KBM-7 (cell line): ENCODE results near the gene ATOH8.

ENCODE experiments used
- DNase-seq: peaks from one replicate; pipeline ENCODE4 v3.0.0-alpha.2; 2015
- in situ Hi-C: fragments of 300-500 bp; cut with MboI; formaldehyde crosslinking; loops from 2 replicates; pipeline ENCODE4 v1.14.3; 2020; ENCODE audit warnings: low sequenced_read_pairs, low pct_unique_long_range_greater_than_20kb, mixed read lengths

The ATOH8 gene

DNA sequence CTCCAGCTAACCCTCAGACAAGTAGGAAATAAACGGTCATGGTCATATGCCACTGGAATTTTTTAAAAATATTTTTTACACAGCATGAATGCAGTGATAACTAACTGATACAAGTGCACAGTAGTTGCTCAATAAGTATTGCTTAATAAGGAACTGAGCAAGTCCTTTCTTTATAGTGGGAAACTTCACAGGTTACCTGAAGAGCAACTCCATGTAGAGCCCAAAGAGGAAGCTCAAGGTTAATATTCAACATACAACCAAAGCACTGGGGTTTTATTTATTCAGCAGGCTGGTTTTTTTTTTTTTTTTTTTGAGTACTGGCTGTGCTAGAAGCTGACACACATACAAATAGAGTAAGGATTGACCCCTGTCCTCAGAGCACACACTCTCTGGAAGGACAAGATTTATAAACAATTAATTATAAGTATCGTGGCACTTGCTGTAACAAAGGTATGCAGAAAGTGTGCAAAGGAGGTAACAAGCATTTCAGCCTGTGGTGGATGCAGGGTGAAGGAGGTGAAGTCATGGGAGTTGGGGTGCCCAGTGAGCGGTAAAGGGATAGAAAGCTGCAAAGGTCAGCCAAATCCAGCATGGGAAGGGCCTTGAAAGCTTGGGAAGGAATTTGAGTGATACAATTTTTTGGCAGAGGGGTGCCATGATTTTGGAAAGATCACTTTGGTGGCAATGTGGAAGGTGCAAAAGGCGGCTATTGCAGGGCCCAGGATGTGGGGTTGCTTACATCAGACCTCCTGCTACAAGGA lies 52.7 kb downstream of the ATOH8 start:
- no peak for DNase-seq
- in situ Hi-C loops, result no loop called here

DNA sequence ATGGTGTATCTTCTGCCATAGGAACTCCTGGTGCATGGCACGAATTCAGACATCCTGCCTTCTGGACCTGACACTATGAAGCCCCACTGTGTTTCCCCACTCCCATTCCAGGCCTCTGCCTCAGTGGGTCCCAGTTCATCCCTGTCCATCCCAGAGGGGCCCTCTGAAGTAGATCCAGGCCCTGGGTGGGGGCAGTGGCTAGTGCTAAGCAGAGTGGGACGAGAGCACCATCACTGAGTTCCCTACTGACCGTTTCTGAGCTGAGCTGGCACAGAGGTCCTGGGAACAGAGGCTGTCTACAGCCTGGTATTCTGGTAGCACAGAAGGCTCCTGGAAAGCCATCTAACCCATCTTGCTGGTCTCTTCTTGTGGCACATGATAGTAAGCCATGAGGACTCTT lies 54.0 kb downstream of the ATOH8 start:
- DNase-seq, result no peak
- in situ Hi-C loops, result no loop called here

DNA sequence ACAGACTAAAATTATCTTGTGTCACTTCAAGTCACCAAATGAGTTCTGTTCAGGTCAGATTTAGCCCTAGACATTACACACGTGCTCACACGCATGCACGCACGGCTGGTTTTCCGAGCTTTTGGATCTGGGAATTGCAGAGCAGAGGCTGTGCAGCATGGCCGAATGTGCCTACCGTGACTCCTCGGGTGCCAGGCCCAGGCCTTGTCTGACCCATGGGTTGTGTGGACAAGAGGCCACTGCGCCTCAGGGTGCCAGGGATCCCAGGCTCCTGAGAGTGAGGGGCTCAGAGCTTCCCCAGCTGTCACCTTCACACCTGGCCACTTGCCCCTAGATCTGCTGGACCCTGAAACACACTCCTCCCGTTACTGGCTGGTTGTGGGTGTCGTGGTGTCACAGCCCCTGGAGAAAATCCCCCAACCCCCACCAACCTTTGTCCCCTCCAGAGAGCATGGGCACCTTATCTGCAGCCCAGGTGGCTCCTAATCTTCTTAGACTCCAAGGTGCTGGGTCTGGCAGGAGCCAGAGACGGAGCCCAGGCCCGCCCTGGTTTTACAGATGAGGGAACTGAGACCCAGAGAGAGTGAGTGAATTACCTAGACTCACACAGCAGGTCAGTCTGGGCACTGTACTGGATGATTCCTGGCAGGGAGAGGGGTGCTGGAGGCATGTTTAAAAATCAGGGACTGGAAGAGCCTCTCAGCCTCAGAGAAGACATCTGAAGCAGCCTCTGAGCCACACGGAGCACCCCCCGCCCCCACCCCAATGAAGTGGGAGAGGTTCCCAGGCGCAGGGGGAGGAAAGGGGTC lies 56.8 kb downstream of the ATOH8 start:
- DNase-seq, result no peak
- in situ Hi-C loops, result loop anchor here (10.0 kb wide), 1 partner anchor 76 kb away; no protein-coding TSS in a partner anchor

DNA sequence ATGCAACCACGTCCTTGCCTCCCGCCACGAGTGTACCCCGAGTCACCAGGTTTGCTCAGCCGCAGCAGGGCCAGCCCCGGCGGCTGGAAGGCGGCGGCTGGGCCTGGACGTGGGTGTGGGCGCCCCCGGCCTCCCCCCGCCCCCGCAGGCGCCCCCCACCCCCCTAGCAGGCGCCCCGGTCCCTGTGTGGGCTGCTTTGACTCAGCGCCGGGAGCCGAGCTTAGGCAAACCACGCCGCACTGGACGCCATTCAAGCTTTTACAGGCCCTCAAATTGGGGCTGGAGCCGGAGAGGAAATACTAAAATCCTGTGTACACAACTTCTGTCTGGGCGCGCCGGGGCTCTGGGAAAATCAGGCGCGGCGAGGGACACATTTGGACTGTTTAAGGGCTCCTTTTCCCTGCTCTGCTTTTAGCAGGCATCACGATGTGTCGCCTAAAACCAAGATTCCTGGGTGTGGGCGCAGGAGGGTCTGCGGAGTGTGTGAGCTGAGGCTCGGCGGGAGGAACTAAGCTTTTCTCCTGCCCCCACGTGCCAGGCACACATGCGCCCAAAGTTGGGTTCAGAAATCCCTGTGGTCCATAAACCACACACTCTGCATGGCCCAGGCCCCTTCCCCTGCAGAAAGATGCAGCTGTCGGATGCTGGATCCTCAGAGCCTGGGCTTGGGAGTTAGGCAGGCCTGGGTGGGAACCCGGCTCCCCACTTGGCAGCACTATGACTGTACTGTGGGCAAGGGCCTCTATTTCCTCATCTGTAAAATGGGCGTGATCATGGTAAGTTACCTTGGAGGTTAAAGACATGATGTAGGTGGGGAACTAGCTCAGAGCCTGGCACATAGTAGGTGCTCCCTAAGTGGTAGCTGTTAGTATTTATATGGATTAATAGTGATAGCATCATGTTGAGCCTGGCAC lies 57.6 kb downstream of the ATOH8 start:
- in situ Hi-C loops, result loop anchor here (10.0 kb wide), 1 partner anchor 77 kb away; no protein-coding TSS in a partner anchor
- DNase-seq, result no peak

DNA sequence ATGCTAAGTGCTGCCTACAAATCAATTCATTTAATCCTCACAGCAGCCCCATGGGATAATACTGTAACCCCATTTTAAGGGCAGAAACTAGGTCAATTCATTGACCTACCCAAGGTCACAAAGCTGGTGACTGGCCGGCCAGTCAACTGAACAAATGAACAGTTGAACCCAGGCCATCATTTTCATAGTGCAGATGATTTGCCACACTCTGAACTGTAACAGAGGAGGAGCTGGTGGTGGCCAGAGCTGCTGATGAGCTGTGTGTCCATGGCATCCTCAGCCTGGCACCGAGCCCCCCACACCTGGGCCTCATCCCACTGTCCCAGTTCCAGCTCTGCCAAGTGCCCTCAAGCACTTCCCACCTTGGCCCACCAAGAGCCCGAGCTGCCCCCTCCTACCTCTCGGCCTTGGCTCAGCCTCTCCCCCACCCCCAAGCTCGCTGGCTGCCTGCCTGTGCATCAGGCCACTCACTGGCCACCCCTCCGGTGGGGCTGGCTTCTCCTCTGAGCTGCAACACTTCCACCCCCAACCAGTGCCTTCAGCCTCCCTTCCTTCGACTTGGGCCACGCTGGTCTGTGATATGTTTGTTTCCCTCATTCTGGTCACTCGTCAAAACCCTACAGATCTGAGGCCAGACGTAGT lies 58.4 kb downstream of the ATOH8 start:
- in situ Hi-C loops, result loop anchor here (10.0 kb wide), 1 partner anchor 77 kb away; no protein-coding TSS in a partner anchor

DNA sequence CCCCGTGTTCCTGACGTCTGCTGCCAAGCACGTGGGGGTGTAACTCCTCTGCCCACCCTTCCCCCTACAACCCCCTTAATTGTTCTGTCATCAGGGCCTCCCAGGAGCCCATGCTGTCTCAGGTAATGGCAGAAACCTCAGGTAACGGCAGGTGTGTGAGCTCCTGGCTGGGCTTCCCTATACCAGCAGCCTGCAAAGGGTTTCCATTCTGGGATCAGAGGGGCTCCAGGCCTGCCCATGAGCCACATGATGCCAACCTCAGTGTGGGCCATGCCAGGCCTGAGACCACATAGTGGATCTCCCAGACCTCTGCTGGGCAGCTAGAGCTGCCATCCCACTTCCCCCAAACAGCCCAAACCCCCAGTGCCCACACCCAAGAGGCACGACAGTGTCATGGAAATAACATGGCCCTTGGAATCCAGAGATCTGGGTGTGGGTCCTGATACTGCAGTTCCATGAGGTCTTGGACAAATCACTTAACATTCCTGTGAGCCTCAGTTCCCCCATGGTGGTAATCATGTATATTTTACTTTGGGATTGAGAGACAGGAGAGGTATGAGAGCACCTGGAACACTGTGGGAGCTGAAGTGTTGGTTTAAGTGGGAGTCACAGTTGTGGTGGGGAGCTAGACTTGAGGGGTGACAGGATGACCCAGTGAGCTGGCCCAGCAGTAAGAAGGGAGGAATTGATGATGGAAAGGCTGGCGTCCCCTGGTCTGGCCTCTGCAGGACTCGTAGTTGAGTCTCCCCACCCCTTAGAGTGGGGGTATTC lies 59.6 kb downstream of the ATOH8 start:
- DNase-seq, result no peak
- in situ Hi-C loops, result loop anchor here (10.0 kb wide), 1 partner anchor 79 kb away; no protein-coding TSS in a partner anchor

More for the DNA sequence above, 58.4 kb downstream of the ATOH8 start:
- no peak for DNase-seq

DNA sequence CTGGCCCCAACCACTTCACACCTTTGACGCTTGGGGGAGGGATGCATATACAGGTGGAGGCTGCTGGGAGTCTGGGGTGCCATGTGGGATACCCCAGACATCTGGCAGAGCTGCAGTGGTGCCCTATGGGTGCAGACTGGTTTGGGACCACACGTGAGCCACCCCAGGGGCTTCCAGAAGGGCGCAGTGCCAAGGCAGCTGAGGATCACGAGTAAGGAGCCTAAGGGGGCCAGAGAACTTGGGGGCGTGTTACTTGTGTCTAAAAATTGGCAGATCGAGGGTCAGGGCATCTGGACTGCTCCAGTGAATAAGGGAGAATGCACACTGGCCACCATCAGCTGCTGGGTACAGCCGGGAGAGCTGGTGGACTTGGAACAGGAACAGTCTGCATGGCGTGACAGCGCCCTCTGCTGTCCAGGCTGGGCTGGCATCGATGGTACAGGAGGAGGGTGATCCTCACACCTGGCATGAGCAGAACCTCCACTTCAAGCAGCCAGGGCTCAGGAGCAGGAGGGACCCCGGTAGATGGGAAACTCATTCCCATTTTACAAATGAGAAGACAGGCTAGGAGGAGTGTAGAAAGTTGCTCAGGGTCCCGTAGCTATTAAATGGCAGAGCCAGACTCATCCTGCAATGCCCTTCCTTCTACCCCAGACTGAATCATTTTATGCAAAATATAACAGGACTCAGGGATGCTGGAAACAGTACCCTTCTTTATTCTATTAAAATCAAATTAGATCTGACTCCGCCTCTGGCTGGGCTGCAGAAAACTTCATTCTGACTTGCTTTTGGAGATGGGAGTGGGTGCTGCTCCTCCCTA lies 60.4 kb downstream of the ATOH8 start:
- in situ Hi-C loops, result loop anchor here (10.0 kb wide), 1 partner anchor 79 kb away; no protein-coding TSS in a partner anchor
- peak; percentile 84 for DNase-seq

DNA sequence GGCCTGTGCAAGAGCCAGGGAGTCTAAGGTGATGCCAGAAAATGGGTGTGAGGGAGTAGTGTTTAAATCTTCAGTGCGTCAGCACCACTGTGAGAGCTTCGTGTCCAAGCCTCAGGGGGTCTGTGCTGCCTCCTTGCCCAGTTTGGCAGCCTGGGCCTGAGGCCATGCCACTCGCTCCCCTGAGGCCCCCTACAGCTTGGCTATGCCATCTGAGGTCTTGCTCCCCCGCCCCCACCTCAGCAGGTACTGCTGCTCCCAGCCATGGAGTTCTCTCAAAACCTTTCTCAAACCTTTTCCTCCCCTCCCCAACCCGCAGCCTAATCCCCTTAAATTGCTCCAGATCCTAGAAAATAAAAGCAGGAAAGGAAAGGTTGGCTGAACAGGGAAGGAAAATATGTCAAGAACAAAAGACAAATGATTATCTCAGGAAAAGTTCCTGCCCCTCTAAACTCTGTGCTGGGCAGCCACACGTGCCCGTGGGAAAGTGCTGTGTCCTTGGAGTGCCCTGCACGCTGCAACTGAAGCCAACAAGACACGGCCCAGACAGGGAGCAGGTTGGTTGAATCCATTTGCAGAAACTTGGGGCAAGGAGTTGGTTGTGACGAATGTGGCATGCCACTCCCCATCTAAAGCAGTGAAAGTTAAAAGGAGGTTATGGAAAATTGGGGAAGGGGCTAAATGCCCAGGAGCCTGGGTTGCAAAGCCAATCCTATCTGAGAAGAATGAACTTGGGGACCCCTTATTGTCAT lies 61.2 kb downstream of the ATOH8 start:
- in situ Hi-C loops, result loop anchor here (10.0 kb wide), 1 partner anchor 80 kb away; no protein-coding TSS in a partner anchor
- DNase-seq, result no peak

DNA sequence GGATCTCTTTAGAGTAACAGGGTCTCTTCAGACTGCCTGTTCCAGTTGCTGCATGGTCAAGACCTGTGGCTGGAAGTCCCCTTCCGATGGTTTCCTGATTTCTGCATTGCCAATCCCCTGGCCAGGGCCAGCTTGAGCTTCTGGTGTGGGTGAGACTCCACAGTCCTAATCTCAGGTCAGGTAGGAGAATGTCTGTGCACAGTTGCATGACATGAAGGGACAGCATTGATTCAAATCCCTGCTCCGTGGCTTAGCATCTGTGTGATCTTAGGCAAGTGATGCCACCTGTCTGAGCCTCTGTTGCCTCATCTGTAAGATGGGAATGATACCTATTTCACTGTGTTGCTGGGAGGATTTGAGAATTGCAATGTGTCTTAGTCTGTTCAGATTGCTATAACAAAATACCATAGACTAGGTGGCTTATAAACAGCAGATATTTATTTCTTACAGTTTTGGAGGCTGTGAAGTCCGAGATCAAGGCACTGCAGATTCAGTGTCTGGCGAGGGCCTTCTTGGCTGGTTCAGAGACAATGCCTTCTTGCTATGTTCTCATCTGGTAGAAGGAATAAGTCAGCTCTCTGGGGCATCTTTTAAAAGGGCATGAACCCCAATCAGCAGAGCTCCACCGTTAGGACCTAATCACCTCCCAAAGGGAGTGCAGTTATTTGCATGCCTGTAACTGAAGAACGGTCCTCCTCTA lies 66.2 kb downstream of the ATOH8 start:
- no peak for DNase-seq
- in situ Hi-C loops, result loop anchor here (10.0 kb wide), 2 partner anchors 85 to 255 kb away; no protein-coding TSS in a partner anchor

DNA sequence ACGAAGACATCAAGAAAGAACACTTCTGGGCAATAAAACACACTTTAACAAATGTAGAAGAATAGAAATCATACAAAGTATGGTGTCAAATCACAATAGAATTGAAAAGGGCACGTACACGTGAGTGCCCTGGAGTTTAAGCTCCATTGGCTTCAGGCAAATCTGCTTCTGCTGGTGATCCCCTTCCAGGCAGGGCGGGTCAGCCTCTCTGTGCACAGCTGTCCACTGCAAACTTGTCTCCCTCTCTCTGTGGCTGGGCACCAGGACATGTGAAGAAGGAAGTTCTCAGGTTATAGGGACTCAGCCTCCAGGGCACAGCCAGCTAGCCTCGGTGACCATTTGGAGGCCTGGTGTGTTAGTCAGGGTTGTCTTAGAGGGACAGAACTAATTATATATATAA lies 69.0 kb downstream of the ATOH8 start:
- DNase-seq, result no peak
- in situ Hi-C loops, result loop anchor here (10.0 kb wide), 1 partner anchor 252 kb away; no protein-coding TSS in a partner anchor

DNA sequence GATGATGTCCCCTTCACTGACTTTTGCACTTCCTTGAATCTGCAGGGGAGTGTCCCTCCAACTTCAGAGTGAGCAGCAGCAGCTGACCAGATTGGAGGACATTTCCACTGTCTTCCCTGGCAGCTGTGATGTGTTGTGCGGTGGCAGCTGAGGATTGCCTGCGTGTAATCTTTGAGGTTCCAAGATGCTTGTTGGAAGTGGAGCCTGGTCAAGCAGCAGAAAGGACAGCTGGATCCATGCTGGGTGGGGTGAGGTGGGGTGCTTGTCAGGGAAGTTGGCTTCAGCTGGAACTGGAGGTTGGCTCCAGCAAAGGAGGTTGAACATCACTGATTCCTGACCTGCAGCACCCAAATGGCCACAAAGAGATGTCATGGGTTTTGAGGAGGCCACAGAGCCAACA lies 70.2 kb downstream of the ATOH8 start:
- DNase-seq, result no peak
- in situ Hi-C loops, result loop anchor here (10.0 kb wide), 1 partner anchor 251 kb away; no protein-coding TSS in a partner anchor

DNA sequence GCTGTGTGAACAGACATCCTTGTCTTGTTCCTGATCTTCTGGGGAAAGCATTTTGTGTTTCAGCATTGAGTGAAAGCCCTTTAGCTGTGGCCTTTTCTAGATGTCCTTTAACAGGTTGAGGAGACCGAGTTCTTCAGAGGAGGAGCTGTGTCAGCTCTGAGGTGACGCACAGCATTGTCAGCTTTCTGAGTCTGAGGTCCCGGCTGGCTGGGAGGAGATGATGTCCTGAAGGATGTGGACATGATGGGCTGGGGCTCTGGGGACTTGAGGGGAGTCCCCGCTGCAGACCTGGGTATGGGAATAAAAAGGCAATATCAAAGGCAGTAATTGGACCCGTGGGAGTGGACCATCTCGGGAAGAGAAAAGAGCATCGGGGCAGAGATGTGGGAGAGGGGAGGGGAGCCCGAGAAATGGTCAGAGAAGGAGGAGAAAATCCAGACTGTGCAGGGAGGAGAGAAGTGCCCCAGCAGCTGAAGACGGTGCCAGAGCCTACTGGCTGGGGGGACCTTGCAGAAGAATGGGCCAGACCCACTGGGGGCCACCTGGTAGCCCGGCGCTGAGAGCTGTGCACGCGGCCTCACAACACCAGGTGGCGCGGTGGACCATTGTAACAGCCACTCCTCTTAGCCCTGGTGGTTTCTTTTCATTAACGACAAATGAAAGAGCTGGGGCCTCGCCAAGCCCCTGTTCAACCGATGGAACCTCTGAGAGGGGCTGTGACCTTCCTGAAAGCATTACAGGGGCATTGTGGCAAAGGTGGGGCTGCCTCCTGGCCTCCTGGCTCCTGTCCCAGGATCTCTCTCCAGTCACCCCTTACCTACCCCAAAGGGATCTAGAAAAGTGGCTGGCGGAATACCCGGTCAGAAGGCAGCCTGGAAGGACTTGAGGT lies 73.4 kb downstream of the ATOH8 start:
- in situ Hi-C loops, result loop anchor here (10.0 kb wide), 1 partner anchor 248 kb away; no protein-coding TSS in a partner anchor
- peak; percentile 81 for DNase-seq

DNA sequence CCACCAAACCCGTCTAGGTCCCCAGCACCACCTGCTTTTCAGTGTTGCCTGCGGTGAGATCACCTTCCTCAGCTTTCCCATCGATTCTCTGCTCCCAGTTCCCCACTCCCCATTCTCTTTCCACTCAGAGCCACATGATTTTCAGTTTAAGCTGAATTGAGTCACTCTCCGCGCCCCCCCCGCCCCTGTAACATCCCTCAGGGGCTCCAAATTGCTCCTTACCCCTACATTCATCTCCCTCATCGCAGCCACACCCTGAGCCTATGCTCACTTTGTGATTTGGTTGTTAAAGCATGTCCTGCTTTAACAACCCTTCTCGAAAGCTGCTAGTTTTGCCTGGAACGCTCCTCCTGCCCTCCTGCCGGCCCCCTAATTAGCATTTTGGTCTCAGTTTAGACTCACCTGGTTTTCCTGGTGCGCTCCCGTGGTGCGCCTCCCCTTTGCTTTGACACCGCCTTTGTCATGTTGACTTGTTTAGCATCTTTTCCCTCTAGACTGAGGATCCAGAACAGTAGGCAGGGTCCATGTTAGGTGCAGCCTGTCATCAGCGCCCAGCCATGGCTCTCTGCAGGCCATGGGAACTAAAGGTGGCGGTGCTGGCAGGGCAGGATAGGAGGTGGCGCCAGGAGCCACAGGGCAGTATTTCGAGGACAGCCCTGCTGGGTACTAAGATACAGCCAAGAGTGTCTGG lies 74.2 kb downstream of the ATOH8 start:
- no peak for DNase-seq
- in situ Hi-C loops, result loop anchor here (10.0 kb wide), 1 partner anchor 247 kb away; no protein-coding TSS in a partner anchor

DNA sequence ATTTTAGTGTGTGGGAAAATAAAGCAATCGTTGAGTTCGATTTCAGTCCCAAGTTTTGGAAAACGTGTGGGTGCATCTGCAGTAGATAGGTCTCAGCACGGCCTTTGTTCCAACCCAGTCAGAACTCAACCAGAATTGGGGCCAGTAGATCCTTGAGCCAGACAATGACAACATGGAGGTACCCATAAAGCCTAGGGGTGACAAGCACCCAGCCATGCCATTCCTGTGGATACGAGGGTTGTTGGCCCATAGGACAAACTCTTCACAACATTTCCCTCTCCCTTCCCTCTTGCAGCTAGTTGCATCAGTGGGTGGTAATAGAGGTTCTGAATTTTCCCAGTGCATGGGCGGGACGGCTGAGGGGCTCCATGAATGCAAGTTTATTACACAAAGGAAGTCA lies 74.9 kb downstream of the ATOH8 start:
- in situ Hi-C loops, result loop anchor here (10.0 kb wide), 1 partner anchor 246 kb away; no protein-coding TSS in a partner anchor
- no peak for DNase-seq
